HK-2 (cell line): ENCODE data around the gene IRF5.

Experiments
- DNase-seq: peaks from one replicate; pipeline ENCODE4 v3.0.0-alpha.2; 2018; ENCODE audit not compliant: unreplicated experiment

Gene IRF5, protein sequence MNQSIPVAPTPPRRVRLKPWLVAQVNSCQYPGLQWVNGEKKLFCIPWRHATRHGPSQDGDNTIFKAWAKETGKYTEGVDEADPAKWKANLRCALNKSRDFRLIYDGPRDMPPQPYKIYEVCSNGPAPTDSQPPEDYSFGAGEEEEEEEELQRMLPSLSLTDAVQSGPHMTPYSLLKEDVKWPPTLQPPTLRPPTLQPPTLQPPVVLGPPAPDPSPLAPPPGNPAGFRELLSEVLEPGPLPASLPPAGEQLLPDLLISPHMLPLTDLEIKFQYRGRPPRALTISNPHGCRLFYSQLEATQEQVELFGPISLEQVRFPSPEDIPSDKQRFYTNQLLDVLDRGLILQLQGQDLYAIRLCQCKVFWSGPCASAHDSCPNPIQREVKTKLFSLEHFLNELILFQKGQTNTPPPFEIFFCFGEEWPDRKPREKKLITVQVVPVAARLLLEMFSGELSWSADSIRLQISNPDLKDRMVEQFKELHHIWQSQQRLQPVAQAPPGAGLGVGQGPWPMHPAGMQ

DNA sequence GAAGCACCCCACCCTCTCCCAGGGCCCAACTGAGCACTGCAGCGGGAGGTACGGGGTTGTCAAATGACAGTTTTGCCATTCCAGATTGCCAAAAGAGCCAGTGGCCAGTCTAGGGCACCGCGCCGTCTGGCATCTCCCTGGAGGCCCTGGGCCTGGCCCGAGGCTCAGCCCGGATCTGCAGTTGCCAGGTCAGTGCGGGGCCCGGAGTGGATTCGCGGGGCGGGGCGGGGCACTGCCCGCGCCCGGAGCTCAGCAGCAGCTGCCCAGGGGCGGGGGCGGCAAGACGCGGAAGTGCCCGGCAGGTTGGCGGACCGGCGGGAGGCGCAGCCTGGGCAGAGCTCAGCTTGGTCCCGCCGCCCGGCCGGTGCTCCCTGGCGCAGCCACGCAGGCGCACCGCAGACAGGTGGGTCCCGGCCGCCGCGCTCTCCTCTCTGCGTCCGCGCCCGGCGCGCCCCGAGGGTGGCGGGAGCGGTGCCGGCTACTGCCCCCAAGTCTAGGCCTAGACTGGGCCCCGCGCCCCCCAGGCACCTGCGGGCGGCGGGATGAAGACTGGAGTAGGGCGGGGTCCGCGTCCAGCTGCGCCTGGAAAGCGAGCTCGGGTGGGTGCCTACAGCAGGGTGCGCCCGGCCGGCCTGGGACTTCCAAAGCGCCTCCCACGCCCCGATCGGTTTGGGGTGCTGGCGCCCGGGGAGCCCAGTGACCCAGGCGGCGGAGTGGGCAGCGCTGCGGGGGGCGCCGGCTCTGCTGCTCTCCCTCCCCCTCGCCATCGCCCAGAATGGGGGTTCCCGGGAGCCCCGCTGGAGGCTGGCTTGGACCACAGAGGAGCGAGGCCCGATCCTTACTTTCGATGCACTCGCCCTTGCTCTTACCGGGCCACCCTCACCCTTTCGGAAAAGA is at the start of gene IRF5:
Gene IRF5, plus strand, starts transcription at position 281 of the 897 bp plus-strand sequence. CDS start 4,155 bp downstream, outside the sequence.
- peak; percentile 68 for DNase-seq

GRCh38 chr7:128888039-128888755 is 49.5 kb upstream of the IRF5 start:
- no peak for DNase-seq

DNA sequence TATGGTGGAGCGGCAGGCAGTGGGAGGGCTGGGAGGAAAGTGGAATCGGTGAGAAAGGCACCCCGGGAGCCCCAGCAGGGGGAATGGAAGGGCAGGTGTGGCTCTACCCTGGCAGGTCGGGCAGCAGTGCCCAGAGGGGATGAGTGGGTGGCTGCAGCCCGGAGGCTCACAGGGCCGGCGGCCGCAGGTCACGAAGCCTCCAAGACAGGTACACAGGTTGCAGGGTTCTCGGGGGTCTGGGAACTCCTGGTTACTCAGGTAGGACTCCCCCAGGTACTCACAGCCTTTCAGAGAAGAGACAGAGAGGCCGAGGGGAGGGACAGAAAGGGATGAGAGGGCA is 49.0 kb upstream of the IRF5 start:
- DNase-seq, result no peak

- no peak for DNase-seq
Observed at GRCh38 chr7:128889121-128889520, 48.6 kb upstream of the IRF5 start.

DNA sequence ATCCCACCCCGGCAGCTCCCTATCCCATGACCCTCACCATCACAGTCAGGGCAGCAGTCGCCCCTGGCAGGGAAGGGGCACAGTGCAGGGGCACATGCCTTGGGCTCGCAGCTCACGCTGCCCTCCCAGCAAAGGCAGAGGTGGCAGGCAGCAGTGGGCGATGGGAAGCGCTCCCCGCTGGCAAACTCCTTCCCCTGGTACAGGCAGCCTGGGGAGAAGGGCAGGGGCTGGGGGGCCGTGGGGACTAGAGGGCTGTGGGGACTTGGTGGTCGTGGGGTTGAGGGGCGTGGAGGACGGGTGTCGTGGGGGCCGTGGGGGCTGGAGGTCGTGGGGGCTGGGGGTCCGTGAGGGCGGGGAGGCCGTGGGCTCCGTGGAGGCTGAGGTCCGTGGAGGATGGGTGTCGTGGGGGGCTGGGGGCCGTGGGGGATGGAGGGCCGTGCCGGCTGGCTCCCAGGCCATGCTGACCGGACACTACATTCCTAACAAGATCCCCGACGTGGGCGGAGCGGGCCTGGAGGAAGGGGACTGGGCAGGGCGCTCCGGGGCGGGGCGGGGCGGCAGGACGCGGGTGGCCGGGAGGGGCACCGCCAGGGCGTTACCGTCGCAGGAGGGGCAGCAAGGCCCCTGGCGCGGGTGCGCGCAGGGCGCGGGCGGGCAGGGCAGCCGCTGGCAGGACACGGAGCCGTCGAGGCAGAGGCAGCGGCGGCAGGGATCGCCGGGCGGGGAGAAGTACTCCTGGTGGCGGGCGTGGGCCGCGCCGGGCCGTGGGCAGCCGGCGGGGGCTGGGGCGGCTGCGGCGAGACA is 47.2 kb upstream of the IRF5 start:
- no peak for DNase-seq

DNA sequence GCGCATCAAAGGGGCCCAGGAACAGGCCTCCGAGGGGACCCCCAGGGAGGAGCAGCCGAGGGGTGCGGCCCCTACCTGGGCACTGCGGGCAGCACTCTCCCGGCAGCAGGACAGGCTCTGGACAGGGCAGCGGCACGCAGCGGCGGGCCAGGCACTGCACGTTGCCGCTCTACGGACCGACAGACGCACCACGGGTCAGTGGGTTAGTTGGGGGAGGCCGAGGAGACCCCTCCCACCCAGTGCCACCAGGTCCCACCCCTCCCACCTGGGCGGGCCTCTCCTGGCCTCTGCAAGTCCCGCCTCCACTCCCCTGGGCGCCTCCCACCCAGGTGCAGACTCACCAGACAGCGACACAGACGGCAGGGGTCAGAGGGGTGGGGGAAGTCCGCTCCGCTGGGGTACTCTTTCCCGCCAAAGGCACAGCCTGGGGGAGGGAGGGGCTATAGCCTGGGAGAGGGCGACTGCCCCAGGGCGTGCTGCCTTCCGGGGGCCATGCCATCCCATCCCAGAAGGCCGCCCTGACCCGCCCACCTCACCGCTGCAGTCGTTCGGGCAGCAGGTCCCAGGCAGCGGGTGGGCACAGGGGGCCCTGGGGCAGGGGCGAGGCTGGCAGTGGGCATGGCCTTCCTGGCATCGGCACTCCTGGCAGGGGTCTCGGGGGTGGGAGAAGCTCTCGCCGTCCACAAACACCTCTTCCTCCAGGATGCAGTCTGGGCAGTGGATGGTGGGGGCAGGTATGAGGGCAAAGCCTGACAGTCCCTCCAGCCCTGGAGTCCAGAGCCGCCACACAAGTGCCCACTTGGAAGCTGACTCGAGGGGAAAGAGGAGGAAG is 46.4 kb upstream of the IRF5 start:
- DNase-seq, result no peak

- DNase-seq, result no peak
Observed at GRCh38 chr7:128891942-128892269, 45.8 kb upstream of the IRF5 start.

- DNase-seq, result no peak
Observed at GRCh38 chr7:128892521-128893250, 45.0 kb upstream of the IRF5 start.

DNA sequence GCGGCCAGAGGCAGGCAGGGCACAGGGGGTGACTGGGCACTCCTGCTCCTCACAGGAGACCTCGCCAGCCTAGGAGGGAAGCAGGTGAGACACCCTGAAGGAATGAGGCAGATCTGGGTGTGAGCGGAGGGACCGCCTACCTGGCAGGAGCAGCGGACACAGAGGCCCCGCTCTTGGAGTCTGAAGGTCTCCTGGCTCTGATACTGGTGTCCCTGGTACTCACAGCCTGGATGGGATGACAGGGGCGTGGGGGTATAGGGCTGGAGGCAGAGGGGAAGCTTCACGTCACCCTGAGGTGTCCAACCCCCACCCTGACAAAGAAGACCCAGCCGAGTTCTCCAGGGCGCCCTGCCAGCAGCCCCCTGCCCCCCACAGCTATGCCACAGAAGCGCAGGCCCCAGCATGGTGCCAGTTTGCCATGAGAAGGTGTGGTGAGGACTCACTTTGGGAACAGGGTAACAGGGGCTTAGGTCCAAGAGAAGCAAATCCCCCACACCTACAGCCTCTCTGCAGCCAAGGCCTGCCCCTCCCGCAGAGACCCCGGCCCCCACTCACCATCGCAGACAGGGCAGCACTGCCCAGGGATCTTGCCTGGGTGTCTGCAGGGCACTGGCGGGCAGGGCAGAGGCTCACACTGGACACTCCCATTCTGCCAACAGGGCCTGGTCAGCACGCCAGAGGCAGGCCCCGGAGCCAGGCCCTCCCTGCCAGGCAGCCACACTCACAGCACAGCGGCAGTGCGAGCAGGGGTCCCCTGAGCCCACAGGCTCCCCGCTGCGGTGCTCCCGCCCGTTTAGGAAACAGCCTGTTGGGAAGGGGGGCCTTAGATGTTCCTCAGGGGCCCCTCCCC is 44.3 kb upstream of the IRF5 start:
- no peak for DNase-seq

- DNase-seq, result no peak
Observed at GRCh38 chr7:128894101-128894440, 43.7 kb upstream of the IRF5 start.

DNA sequence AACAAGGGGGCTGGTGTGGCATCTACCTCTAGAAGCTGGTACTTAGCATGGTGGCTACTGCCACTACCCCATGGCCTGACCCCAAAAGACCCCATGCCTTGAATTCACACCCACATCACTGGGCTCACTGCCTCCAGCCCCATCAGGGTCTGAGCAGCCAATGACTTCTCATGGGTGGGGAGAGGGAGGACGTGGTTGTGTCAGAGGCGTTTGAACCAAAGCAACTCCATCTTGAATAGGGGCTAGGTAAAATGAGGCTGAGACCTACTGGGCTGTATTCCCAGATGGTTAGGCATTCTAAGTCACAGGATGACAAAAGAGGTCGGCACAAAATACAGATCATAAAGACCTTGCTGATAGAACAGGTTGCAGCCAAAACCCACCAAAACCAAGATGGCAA is 42.4 kb upstream of the IRF5 start:
- DNase-seq, result no peak

DNA sequence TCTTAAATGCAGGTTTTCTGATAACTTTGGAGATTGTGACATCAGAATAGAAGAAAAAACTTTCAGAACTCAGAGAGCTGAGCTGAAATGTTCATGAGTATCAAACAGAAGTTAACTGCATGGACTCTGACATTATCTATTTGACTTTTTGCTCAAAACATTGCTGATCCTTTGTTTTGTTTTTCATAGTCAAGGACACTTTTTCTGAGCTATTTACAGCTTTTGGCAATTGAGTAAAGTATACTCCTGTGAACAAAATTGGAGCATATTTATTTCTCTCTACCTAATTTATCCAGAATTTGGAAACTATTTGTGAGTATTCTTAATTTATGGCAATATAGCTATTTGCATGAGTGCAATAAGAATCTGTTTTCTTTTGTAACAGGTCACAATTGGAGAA is 38.3 kb upstream of the IRF5 start:
- DNase-seq, result no peak

DNA sequence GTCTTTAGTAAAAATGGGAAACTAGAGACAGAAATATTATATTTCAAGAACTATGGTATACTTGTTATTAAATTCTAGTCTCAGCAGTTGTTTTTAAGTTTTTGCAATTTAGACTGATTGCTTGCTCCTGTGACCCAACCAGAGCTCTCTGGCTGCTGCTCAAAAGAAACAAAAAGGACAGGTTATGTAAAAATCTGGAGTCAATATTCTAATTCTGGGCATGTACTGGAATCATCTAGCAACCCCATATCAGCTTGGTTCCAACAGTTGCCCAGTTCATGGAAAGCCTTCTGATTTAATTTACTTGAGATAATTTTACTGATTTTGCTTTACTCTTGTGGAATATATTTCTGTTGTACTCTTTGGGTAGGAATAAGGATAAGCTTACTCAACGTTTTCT is 37.5 kb upstream of the IRF5 start:
- DNase-seq, result no peak

DNA sequence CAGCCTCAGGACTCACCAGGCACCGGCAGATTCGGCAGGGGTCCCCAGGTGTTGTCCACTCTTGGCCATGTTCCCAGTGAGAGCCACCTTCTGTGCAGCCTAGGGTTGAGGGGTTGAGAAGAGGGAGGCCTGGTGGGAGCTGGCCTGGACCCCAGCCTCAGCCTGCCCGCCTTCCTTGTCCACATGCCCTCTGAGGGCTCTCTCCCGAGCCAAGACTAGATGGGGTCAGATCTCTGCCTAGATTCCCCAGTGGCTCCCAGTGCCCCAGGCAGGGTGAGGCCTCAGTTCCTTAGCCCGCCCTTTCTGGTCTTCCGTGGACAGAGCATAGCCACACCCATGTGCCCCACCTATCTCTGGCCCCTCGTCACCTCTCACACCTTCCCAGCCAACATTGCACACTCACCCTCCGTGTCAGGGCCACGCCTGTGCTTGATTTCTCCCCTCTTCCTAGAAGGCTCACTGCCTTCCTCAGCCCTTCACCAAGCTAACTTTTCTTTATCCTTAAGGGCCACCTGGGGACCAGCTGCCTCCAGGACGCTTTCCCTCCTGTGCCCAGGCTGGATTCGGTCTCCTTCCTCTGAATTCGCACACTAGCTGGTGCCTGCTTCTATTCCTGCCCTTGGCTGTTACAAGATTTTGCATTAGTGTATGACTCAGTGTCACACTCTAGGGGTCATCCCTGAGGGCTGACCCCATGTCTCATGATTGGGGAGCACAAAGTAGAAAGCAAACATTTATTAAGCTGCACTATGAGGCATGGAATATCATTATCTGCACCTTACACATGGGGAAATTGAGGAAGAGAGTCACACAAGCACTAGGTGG is 34.8 kb upstream of the IRF5 start:
- DNase-seq, result no peak

DNA sequence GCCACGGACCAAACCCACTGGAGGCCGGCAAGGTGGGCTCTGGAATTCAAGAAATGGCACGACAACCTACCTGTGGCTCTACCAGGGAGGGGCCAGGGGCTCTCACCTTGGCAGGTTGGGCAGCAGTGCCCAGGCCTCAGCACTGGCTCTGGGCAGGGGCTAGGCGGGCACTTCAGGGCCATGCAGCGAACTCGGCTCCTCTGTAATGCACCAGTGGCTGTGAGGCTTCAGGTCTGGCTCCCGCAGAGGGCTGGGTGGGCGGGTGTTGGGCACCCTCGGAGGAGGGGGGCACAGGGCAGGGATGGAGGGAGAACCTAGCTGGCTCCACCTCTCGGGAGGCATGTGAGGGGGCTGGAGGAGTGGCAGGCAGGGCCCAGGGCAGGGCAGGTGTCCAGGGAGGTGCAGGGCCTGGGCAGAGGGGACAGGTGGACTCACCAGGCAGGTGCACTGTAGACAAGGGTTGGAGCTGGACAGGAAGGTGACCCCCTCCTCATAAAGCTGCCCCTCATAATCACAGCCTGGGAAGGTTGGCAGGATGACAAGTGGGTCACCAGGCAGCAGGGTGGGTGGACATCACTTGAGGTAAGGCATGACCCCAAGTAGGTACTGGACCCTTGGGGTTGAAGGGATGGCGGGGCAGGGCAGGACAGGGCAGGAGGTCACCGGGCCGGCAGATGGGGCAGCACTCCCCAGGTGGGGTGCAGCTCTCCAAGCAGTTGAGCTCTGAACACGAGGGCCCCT is 33.9 kb upstream of the IRF5 start:
- DNase-seq, result no peak

- no peak for DNase-seq
Observed at GRCh38 chr7:128904381-128905197, 33.1 kb upstream of the IRF5 start.
